Raji (cell line): ENCODE data around the gene FOXD4L1.
"Not testable (repeated sequence)": the region's sequence is repeated elsewhere in the genome, so short reads cannot be mapped to it uniquely, and the experiment has no call there.

Experiments used
- POLR2A ChIP-seq: IDR thresholded peaks from 2 replicates; pipeline ENCODE4 v1.6.1; 2011; ENCODE audit warnings: low read depth, low read length, control low read depth; ENCODE audit not compliant: insufficient read depth

Gene FOXD4L1

DNA sequence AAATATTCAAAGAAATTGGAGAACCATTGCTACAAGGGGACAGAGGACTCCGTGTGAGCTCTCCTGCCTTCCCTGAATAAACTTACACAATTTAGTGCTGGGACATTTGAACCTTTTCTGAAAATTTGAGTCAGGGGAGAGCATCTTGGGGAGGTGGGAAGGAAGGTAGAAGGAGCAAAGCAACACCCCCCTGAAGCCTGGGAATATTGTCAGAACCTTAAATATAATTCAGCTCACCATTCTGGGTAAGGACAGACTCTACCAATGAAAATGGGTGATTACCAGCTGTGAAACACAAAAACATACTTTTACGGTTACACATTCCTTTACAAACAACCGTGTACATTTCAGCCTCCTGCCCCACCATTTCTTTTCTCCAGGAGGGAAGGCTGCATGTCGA lies at the start of gene FOXD4L1:
Gene FOXD4L1 (plus strand): TSS at position 301 of the 400 bp plus-strand sequence. CDS start 592 bp downstream, outside the sequence.
- not testable (repeated sequence) for TF ChIP-seq POLR2A
